ENCODE results near the gene TULP4. TPM values are rescaled to one million over a fixed set of nuclear protein-coding genes. Genes with fewer than 3 reads are reported as not detected.
A peak's percentile ranks its signal among the peaks of the same experiment; 100 is the strongest.

Gene TULP4
- total RNA-seq, 1 experiment from 2014 or later, result 82.0 TPM

DNA sequence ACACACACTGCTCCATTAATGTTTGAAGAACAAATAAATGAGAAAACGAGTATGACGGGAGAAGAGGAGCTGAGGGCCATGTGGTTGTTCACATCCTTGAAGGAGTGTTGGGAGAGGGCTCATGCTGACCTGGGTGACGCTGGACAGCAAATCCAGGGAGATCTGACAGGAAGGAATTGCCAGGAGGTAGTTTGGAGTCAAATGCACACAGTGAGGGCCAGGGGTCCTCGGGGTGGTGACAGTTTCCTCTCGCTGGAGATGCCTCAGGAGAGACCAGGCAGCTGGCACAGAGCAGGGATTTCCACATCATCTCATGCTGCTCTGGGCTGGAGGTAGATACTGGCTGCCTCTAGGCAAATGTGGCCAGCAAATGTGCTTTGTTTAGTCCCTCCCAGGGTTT is 245.7 kb downstream of the TULP4 start:
- no peak for TF ChIP-seq EZH2 (IDR thresholded peaks at IDR 0.05; ENCODE audit: borderline replicate concordance, low read depth, low read length, poor library complexity, severe bottlenecking)
- TF ChIP-seq, protein P1, sequence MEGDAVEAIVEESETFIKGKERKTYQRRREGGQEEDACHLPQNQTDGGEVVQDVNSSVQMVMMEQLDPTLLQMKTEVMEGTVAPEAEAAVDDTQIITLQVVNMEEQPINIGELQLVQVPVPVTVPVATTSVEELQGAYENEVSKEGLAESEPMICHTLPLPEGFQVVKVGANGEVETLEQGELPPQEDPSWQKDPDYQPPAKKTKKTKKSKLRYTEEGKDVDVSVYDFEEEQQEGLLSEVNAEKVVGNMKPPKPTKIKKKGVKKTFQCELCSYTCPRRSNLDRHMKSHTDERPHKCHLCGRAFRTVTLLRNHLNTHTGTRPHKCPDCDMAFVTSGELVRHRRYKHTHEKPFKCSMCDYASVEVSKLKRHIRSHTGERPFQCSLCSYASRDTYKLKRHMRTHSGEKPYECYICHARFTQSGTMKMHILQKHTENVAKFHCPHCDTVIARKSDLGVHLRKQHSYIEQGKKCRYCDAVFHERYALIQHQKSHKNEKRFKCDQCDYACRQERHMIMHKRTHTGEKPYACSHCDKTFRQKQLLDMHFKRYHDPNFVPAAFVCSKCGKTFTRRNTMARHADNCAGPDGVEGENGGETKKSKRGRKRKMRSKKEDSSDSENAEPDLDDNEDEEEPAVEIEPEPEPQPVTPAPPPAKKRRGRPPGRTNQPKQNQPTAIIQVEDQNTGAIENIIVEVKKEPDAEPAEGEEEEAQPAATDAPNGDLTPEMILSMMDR (conservative IDR thresholded peaks at IDR 0.05; ENCODE audit: low read depth, low read length), result no peak
- Histone ChIP-seq H3K9me3 (ENCODE audit: low read depth, low read length, poor library complexity, severe bottlenecking) (no peaks in the 10 kb centered on the region), H3K27me3 (replicated peaks; ENCODE audit: insufficient read depth, low read depth, low read length, poor library complexity) (no peaks in the 10 kb centered on the region), H3K36me3 (ENCODE audit: insufficient read depth, low read length, poor library complexity, severe bottlenecking) (no peaks in the 10 kb centered on the region), H3K4me1 (ENCODE audit: insufficient read depth, low read length, poor library complexity, severe bottlenecking) (peaks cover 15% of the 10 kb centered on the region), H3K27ac (ENCODE audit: low read depth, low read length, poor library complexity, severe bottlenecking) (no peak overlapping the region), H3K4me3 (ENCODE audit: low read depth, low read length, poor library complexity, severe bottlenecking) (no peak overlapping the region)
- ChIA-PET CTCF (interaction anchor here (0.5 kb wide), 1 partner anchor 45 kb away, joined by 6 read pairs; no protein-coding TSS in a partner anchor), POLR2A (ENCODE audit: low non-redundant PET) (no interaction called here)
- no TSS peak for BruUV-seq (replicated peaks)
- intact Hi-C loops (cut with micrococcal nuclease; ENCODE audit: unreplicated experiment), result no loop called here
- DNase-seq (ENCODE audit: low spot score), result no peak

DNA sequence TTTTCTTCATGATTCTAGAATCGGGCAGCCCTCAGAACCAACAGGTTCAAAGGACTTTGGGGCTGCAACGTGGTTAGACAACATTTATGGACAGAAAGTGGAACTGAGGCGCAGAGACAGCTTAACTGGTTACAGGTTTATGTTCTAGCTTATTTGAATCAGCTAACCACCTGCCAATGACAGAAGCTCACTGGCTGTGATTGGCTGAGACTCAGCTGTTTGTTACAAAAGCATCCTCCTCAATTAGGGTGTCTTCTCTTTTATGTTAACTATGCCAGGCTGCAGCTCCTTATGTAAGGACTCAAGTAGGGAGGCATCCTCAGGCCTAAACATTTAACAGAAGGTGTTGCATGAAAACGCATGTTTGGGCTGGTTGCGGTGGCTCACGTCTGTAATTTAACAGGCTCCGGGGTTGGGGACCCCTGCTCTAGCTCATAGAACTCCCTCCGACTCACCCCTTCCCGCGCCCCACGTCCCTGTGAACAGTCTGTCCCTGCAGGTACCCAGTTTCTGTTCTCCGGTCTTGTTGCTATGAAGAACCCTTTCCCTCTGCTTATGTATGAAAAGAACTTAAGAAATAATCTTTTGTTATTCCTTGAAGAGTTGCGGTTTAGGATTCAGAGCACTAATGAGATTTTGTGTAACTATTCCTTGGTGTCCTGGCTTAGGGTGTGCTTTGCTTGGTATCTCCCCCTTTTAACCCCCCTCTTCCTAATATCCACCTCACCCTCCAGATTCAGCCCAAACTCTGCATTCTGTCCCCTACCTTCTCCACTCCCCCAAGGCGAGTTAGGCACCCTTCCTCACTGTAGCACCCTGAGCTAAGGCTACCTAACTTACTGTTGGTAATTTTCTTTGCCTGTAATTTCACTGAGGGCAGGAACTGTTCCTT is 246.4 kb downstream of the TULP4 start:
- TF ChIP-seq EZH2 (IDR thresholded peaks at IDR 0.05; ENCODE audit: borderline replicate concordance, low read depth, low read length, poor library complexity, severe bottlenecking), result no peak
- TF ChIP-seq, protein P1 (conservative IDR thresholded peaks at IDR 0.05; ENCODE audit: low read depth, low read length), result no peak
- BruUV-seq (replicated peaks), result no TSS peak
- POLR2A ChIA-PET (ENCODE audit: low non-redundant PET), result no interaction called here

DNA sequence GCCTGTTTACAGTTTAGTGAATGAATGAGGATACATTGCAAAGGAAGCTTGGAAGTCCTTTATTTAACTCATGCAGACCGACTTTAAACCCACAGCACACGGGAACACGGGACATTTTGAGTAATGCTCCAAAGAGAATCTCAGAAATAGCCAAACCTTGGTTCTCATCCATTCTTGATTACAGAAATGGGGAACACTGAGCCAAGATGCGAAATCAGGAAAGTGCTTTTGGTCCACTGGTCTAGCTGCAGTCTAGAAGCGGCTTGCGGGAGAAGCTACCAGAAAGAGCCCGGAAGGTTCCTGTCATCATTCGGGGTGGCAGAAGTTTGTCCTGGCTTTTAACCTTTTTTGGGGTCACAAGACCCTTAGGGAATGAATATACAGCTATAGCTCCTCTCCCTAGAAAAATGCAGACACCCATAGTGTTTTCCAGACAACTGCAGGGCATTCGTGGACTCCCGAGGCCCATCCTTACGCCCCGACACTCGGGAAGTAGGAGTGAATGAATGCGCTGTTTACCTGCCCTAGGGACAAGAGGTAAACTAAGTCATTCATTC is 247.2 kb downstream of the TULP4 start:
- no peaks in the 10 kb centered on the region for H3K27me3 ChIP-seq (replicated peaks; ENCODE audit: insufficient read depth, low read depth, low read length, poor library complexity)
- H3K9me3 ChIP-seq (ENCODE audit: low read depth, low read length, poor library complexity, severe bottlenecking), result no peaks in the 10 kb centered on the region
- peak overlapping the region; percentile 98 for H3K4me3 ChIP-seq (ENCODE audit: low read depth, low read length, poor library complexity, severe bottlenecking)
- peak overlapping the region; percentile 90 for H3K27ac ChIP-seq (ENCODE audit: low read depth, low read length, poor library complexity, severe bottlenecking)
- peaks cover 15% of the 10 kb centered on the region for H3K4me1 ChIP-seq (ENCODE audit: insufficient read depth, low read length, poor library complexity, severe bottlenecking)
- no peak for DNase-seq (ENCODE audit: low spot score)
- POLR2A ChIA-PET (ENCODE audit: low non-redundant PET), result no interaction called here
- BruUV-seq (replicated peaks), result no TSS peak
- intact Hi-C loops (cut with micrococcal nuclease; ENCODE audit: unreplicated experiment), result no loop called here
- TF ChIP-seq, protein P1 (conservative IDR thresholded peaks at IDR 0.05; ENCODE audit: low read depth, low read length), result no peak
- TF ChIP-seq EZH2 (IDR thresholded peaks at IDR 0.05; ENCODE audit: borderline replicate concordance, low read depth, low read length, poor library complexity, severe bottlenecking), result no peak
- CTCF ChIA-PET, result no interaction called here
- H3K36me3 ChIP-seq (ENCODE audit: insufficient read depth, low read length, poor library complexity, severe bottlenecking), result no peaks in the 10 kb centered on the region

More for the DNA sequence above, 246.4 kb downstream of the TULP4 start:
- Histone ChIP-seq H3K9me3 (ENCODE audit: low read depth, low read length, poor library complexity, severe bottlenecking) (no peaks in the 10 kb centered on the region), H3K27ac (ENCODE audit: low read depth, low read length, poor library complexity, severe bottlenecking) (no peak overlapping the region), H3K27me3 (replicated peaks; ENCODE audit: insufficient read depth, low read depth, low read length, poor library complexity) (no peaks in the 10 kb centered on the region), H3K4me3 (ENCODE audit: low read depth, low read length, poor library complexity, severe bottlenecking) (no peak overlapping the region), H3K36me3 (ENCODE audit: insufficient read depth, low read length, poor library complexity, severe bottlenecking) (no peaks in the 10 kb centered on the region), H3K4me1 (ENCODE audit: insufficient read depth, low read length, poor library complexity, severe bottlenecking) (peaks cover 15% of the 10 kb centered on the region)
- CTCF ChIA-PET, result interaction anchor here (0.5 kb wide), 1 partner anchor 46 kb away, joined by 6 read pairs; no protein-coding TSS in a partner anchor
- intact Hi-C loops (cut with micrococcal nuclease; ENCODE audit: unreplicated experiment), result no loop called here
- no peak for DNase-seq (ENCODE audit: low spot score)

Data from A673 (cell line).